Breast epithelium (tissue), 4 donors: ENCODE results near the gene BMP7. TPM values are rescaled to one million over a fixed set of nuclear protein-coding genes. Genes with fewer than 3 reads are reported as not detected.

Source experiments
- DNase-seq, 2 donors: peaks; one replicate each; pipeline ENCODE4 v3.0.0-alpha.2; 2019; ENCODE audit warnings: low spot score in 2 of 2
- H3K27ac ChIP-seq, 2 donors: fragments of 200-600 bp; sonication (generic) in 1 of 2; one replicate each; pipeline ENCODE4 v1.5.1; 2016 to 2019; ENCODE audit warnings: mild to moderate bottlenecking in 1 of 2
- H3K27me3 ChIP-seq, 2 donors: fragments of 200-600 bp; sonication (generic) in 1 of 2; one replicate each; pipeline versions ENCODE4 v1.5.1 to v1.6.0; 2017 to 2019; ENCODE audit warnings: control low read depth in 1 of 2, mild to moderate bottlenecking in 1 of 2
- H3K36me3 ChIP-seq: fragments of 200-600 bp; one replicate; pipeline ENCODE4 v1.5.1; 2019
- H3K4me1 ChIP-seq, 2 donors: fragments of 200-600 bp; sonication (generic); one replicate each; pipeline ENCODE4 v1.5.1; 2016 to 2019; ENCODE audit warnings: control low read depth in 1 of 2
- H3K4me3 ChIP-seq, 3 donors: fragments of 200-600 bp; sonication (generic); 1 replicate in 2 of 3; 2 replicates in 1 of 3; pipeline ENCODE4 v1.5.1; 2016 to 2019; ENCODE audit warnings: mild to moderate bottlenecking in 3 of 3, moderate library complexity in 2 of 3
- H3K9me3 ChIP-seq, 2 donors: fragments of 200-600 bp; sonication (generic) in 1 of 2; one replicate each; pipeline ENCODE4 v1.5.1; 2016 to 2019; ENCODE audit warnings: control low read depth in 1 of 2
- POLR2A ChIP-seq: fragments of 450-650 bp; IDR thresholded peaks from one replicate; pipeline ENCODE4 v1.6.1; 2016; ENCODE audit warnings: antibody characterized with exemption, mild to moderate bottlenecking, moderate library complexity
- POLR2AphosphoS5 ChIP-seq, 3 donors: sonication (generic); formaldehyde crosslinking; IDR thresholded peaks; one replicate each; pipeline ENCODE4 v1.6.1; 2017; ENCODE audit warnings: antibody characterized with exemption in 3 of 3
- intact Hi-C: fragments of 100-400 bp; cut with DNase I; formaldehyde crosslinking; loops from one replicate; pipeline ENCODE4 v1.15.1; 2023; ENCODE audit warnings: low total_unique reads
- total RNA-seq, 3 donors: library from RNA; depleted of rRNA; stranded (reverse); fragments of >200 nt; gene quantifications; one replicate each; pipeline ENCODE4 v1.1.0, GENCODE V29; 2016
- TF ChIP-seq, protein P1 (sequence below), 3 donors: fragments of 450-650 bp; IDR thresholded peaks; one replicate each; pipeline ENCODE4 v1.5.1; 2016 to 2017; ENCODE audit warnings: antibody characterized with exemption in 3 of 3, mild to moderate bottlenecking in 3 of 3, moderate library complexity in 3 of 3

Gene BMP7
- total RNA-seq, 3 donors from 2014 or later, result 1.6 to 3.8 (median 1.8) TPM

GRCh38 chr20:57313230-57313629, 46.8 kb upstream of the BMP7 start:
- no peak overlapping the region for H3K4me3 ChIP-seq
- no peaks in the 10 kb centered on the region for H3K27me3 ChIP-seq
- no peak for DNase-seq
- no peaks in the 10 kb centered on the region for H3K36me3 ChIP-seq
- H3K9me3 ChIP-seq, result no peaks in the 10 kb centered on the region
- H3K27ac ChIP-seq, result no peak overlapping the region
- intact Hi-C loops, result no loop called here
- no peaks in the 10 kb centered on the region for H3K4me1 ChIP-seq
- no peak for TF ChIP-seq POLR2A
- TF ChIP-seq, protein P1, sequence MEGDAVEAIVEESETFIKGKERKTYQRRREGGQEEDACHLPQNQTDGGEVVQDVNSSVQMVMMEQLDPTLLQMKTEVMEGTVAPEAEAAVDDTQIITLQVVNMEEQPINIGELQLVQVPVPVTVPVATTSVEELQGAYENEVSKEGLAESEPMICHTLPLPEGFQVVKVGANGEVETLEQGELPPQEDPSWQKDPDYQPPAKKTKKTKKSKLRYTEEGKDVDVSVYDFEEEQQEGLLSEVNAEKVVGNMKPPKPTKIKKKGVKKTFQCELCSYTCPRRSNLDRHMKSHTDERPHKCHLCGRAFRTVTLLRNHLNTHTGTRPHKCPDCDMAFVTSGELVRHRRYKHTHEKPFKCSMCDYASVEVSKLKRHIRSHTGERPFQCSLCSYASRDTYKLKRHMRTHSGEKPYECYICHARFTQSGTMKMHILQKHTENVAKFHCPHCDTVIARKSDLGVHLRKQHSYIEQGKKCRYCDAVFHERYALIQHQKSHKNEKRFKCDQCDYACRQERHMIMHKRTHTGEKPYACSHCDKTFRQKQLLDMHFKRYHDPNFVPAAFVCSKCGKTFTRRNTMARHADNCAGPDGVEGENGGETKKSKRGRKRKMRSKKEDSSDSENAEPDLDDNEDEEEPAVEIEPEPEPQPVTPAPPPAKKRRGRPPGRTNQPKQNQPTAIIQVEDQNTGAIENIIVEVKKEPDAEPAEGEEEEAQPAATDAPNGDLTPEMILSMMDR (IDR thresholded peaks at IDR 0.05), result no peak
- TF ChIP-seq POLR2AphosphoS5 (IDR thresholded peaks at IDR 0.05), result no peak

GRCh38 chr20:57312138-57312537, 45.7 kb upstream of the BMP7 start:
- no peak overlapping the region for H3K27ac ChIP-seq
- intact Hi-C loops, result no loop called here
- no peak for DNase-seq
- H3K4me3 ChIP-seq, result no peak overlapping the region
- no peaks in the 10 kb centered on the region for H3K27me3 ChIP-seq
- TF ChIP-seq POLR2AphosphoS5 (IDR thresholded peaks at IDR 0.05), result no peak
- no peak for TF ChIP-seq POLR2A
- TF ChIP-seq, protein P1 (IDR thresholded peaks at IDR 0.05), result no peak
- H3K36me3 ChIP-seq, result no peaks in the 10 kb centered on the region
- H3K4me1 ChIP-seq, result no peaks in the 10 kb centered on the region
- H3K9me3 ChIP-seq, result no peaks in the 10 kb centered on the region

GRCh38 chr20:57310821-57311514, 44.5 kb upstream of the BMP7 start:
- no peak for TF ChIP-seq POLR2A
- TF ChIP-seq POLR2AphosphoS5 (IDR thresholded peaks at IDR 0.05), result no peak
- TF ChIP-seq, protein P1 (IDR thresholded peaks at IDR 0.05), result no peak
- Histone ChIP-seq H3K9me3 (no peaks in the 10 kb centered on the region), H3K27ac (no peak overlapping the region), H3K27me3 (no peaks in the 10 kb centered on the region), H3K36me3 (no peaks in the 10 kb centered on the region), H3K4me1 (no peaks in the 10 kb centered on the region), H3K4me3 (no peak overlapping the region)
- intact Hi-C loops, result no loop called here
- no peak for DNase-seq

DNA sequence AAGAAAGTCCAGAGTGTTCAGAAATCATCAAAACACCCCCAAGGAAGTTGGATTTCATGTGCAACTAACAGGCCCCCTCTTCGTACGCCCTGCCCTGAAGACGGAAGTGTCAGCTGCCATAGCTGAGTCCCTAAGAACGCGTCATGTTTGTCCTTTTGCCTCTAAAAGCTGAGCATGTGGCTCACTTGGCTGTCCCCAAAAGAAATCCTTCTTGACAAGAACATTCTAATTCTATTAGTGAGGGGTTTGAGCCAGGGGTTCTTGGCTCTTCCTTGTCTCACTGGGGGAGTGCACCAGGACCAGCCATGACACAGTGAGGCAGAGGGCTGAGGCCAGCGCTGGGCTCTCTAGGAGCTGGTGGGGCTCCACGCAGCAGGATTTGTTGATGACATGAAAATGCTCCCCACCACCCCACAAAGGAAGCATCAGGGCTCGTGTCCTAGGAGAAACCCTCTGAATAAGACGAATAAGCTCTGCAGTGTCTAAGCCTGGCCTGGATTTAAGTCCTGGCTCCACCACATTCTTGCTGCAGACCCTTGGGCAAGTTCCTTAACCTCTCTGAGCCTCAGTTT, 43.2 kb upstream of the BMP7 start:
- Histone ChIP-seq H3K4me3 (no peak overlapping the region), H3K36me3 (no peaks in the 10 kb centered on the region), H3K27me3 (no peaks in the 10 kb centered on the region), H3K4me1 (no peaks in the 10 kb centered on the region), H3K9me3 (no peaks in the 10 kb centered on the region), H3K27ac (no peak overlapping the region)
- TF ChIP-seq POLR2A (no peak), POLR2AphosphoS5 (IDR thresholded peaks at IDR 0.05) (no peak)
- TF ChIP-seq, protein P1 (IDR thresholded peaks at IDR 0.05), result no peak
- intact Hi-C loops, result no loop called here
- no peak for DNase-seq

GRCh38 chr20:57308451-57309271, 42.2 kb upstream of the BMP7 start:
- intact Hi-C loops, result no loop called here
- Histone ChIP-seq H3K4me1 (no peaks in the 10 kb centered on the region), H3K9me3 (no peaks in the 10 kb centered on the region), H3K4me3 (no peak overlapping the region), H3K27ac (no peak overlapping the region), H3K36me3 (no peaks in the 10 kb centered on the region), H3K27me3 (no peaks in the 10 kb centered on the region)
- DNase-seq, result no peak
- TF ChIP-seq POLR2A (no peak), POLR2AphosphoS5 (IDR thresholded peaks at IDR 0.05) (no peak)
- TF ChIP-seq, protein P1 (IDR thresholded peaks at IDR 0.05), result no peak
